ENCODE measurements around the gene MYOG. TPM values are rescaled to one million over a fixed set of nuclear protein-coding genes. Genes with fewer than 3 reads are reported as not detected.

MYOG gene
- total RNA-seq, 1 experiment from 2014 or later = not detected

DNA sequence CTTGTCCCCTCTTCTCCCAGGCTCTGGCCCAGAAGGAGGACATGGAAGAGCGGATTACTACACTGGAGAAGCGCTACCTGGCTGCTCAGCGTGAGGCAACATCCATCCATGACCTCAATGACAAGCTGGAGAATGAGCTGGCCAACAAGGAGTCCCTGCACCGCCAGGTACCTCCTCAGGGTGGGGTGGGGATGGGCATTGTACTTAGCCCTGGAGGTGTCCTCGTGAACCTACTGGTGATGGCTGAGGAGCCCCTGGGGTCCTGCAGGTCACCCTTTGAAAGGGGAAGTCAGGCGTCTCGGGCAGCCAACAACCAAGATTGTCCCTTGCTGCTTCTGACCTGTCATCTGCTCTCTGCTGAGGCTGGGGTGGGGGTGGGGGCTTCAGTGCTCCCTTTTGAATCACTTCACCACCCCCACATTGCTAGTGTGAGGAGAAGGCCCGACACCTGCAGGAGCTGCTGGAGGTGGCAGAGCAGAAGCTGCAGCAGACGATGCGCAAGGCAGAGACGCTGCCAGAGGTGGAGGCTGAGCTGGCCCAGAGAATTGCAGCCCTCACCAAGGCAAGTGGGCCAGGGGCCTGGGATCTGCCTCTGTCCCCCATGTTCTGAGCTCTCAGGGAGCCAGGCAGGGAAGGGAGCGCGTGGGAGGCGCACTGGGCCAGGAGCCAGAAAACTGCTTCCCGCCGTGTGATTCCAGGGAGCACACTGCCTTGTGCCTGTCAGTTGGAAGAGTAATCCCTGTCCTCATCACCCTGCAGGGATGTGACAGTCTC, 39.8 kb downstream of the MYOG start:
- POLR2A ChIA-PET (ENCODE audit: unreplicated experiment) = no interaction called here
- TF ChIP-seq EZH2 (IDR thresholded peaks at IDR 0.05; ENCODE audit: low read length, unreplicated experiment) (no peak), EZH2phosphoT487 (IDR thresholded peaks at IDR 0.05; ENCODE audit: borderline replicate concordance, low read length) (no peak), CTCF (conservative IDR thresholded peaks at IDR 0.05; ENCODE audit: low read depth, low read length) (no peak)
- H3K4me3 ChIP-seq (ENCODE audit: low read length) = no peak overlapping the region
- BruUV-seq (replicated peaks) = no TSS peak
- H3K9me2 ChIP-seq (replicated peaks; ENCODE audit: low read length) = no peaks in the 10 kb centered on the region
- no peak overlapping the region for H3K4me2 ChIP-seq (ENCODE audit: low read length)
- CTCF ChIA-PET = no interaction called here
- no peaks in the 10 kb centered on the region for H3F3A ChIP-seq (ENCODE audit: low read length, unreplicated experiment)
- no peak overlapping the region for H3K9ac ChIP-seq (ENCODE audit: low read length)
- intact Hi-C loops (cut with micrococcal nuclease) = no loop called here
- H3K79me2 ChIP-seq (ENCODE audit: low read length) = no peaks in the 10 kb centered on the region
- ATAC-seq (no peak), DNase-seq (no peak)
- H3K4me1 ChIP-seq (ENCODE audit: insufficient read depth, low read length) = peaks cover 7% of the 10 kb centered on the region; the same call in 1 of the 2 replicates
- H4K20me1 ChIP-seq (ENCODE audit: low read length) = no peaks in the 10 kb centered on the region
- H3K27me3 ChIP-seq (ENCODE audit: low read length) = no peaks in the 10 kb centered on the region
- no peaks in the 10 kb centered on the region for H3K36me3 ChIP-seq (ENCODE audit: low read depth, low read length)
- no peak overlapping the region for H3K27ac ChIP-seq (ENCODE audit: low read length)
- H3K9me3 ChIP-seq (ENCODE audit: low read length) = no peaks in the 10 kb centered on the region
- no peak overlapping the region for H2AFZ ChIP-seq (ENCODE audit: low read length)

- intact Hi-C loops (cut with micrococcal nuclease) = no loop called here
- Histone ChIP-seq H3K9me2 (replicated peaks; ENCODE audit: low read length) (no peaks in the 10 kb centered on the region), H3K9ac (ENCODE audit: low read length) (no peak overlapping the region), H3F3A (ENCODE audit: low read length, unreplicated experiment) (no peaks in the 10 kb centered on the region), H3K4me2 (ENCODE audit: low read length) (no peak overlapping the region), H3K4me1 (ENCODE audit: insufficient read depth, low read length) (peaks cover 7% of the 10 kb centered on the region; the same call in 1 of the 2 replicates), H3K4me3 (ENCODE audit: low read length) (no peak overlapping the region), H3K79me2 (ENCODE audit: low read length) (no peaks in the 10 kb centered on the region), H3K36me3 (ENCODE audit: low read depth, low read length) (no peaks in the 10 kb centered on the region), H4K20me1 (ENCODE audit: low read length) (no peaks in the 10 kb centered on the region), H2AFZ (ENCODE audit: low read length) (no peak overlapping the region), H3K9me3 (ENCODE audit: low read length) (no peaks in the 10 kb centered on the region), H3K27me3 (ENCODE audit: low read length) (no peaks in the 10 kb centered on the region), H3K27ac (ENCODE audit: low read length) (no peak overlapping the region)
- no peak for DNase-seq
- ATAC-seq = no peak
- POLR2A ChIA-PET (ENCODE audit: unreplicated experiment) = no interaction called here
- TF ChIP-seq EZH2 (IDR thresholded peaks at IDR 0.05; ENCODE audit: low read length, unreplicated experiment) (no peak), CTCF (conservative IDR thresholded peaks at IDR 0.05; ENCODE audit: low read depth, low read length) (no peak), EZH2phosphoT487 (IDR thresholded peaks at IDR 0.05; ENCODE audit: borderline replicate concordance, low read length) (no peak)
- CTCF ChIA-PET = no interaction called here
- no TSS peak for BruUV-seq (replicated peaks)
Observed at GRCh38 chr1:203045336-203045735, 40.5 kb downstream of the MYOG start.

GRCh38 chr1:203044546-203045250, 41.1 kb downstream of the MYOG start:
- intact Hi-C loops (cut with micrococcal nuclease) = no loop called here
- Histone ChIP-seq H3K79me2 (ENCODE audit: low read length) (no peaks in the 10 kb centered on the region), H2AFZ (ENCODE audit: low read length) (no peak overlapping the region), H3K4me2 (ENCODE audit: low read length) (no peak overlapping the region), H3K9me2 (replicated peaks; ENCODE audit: low read length) (no peaks in the 10 kb centered on the region), H3K4me3 (ENCODE audit: low read length) (no peak overlapping the region), H4K20me1 (ENCODE audit: low read length) (no peaks in the 10 kb centered on the region), H3K4me1 (ENCODE audit: insufficient read depth, low read length) (peaks cover 7% of the 10 kb centered on the region; the same call in 1 of the 2 replicates), H3F3A (ENCODE audit: low read length, unreplicated experiment) (no peaks in the 10 kb centered on the region), H3K9ac (ENCODE audit: low read length) (no peak overlapping the region), H3K9me3 (ENCODE audit: low read length) (no peaks in the 10 kb centered on the region), H3K36me3 (ENCODE audit: low read depth, low read length) (no peaks in the 10 kb centered on the region), H3K27ac (ENCODE audit: low read length) (no peak overlapping the region), H3K27me3 (ENCODE audit: low read length) (no peaks in the 10 kb centered on the region)
- ChIA-PET POLR2A (ENCODE audit: unreplicated experiment) (no interaction called here), CTCF (no interaction called here)
- ATAC-seq = no peak
- TF ChIP-seq CTCF (conservative IDR thresholded peaks at IDR 0.05; ENCODE audit: low read depth, low read length) (no peak), EZH2 (IDR thresholded peaks at IDR 0.05; ENCODE audit: low read length, unreplicated experiment) (no peak), EZH2phosphoT487 (IDR thresholded peaks at IDR 0.05; ENCODE audit: borderline replicate concordance, low read length) (no peak)
- DNase-seq = no peak
- BruUV-seq (replicated peaks) = no TSS peak
